Central memory CD8-positive, alpha-beta T cell (primary cell): Measurements from ENCODE around the gene TNRC18.
"Not testable (repeated sequence)": the region's sequence is repeated elsewhere in the genome, so short reads cannot be mapped to it uniquely, and the experiment has no call there.

Experiments used
- ATAC-seq: fragments of 150-1000 bp; cut with Tn5 transposase; replicated peaks from 2 replicates; pipeline ENCODE4 v1.10.0; 2022; ENCODE audit warnings: mild to moderate bottlenecking, moderate FRiP score, moderate number of reproducible peaks; ENCODE audit not compliant: poor library complexity, severe bottlenecking; ENCODE audit errors: extremely low read depth
- DNase-seq, 2 donors: peaks; one replicate each; pipeline ENCODE4 v3.0.0; 2021; ENCODE audit warnings: low spot score in 2 of 2
- H3K27ac Mint-ChIP-seq: one replicate; pipeline ENCODE4 v1.8.0; 2022; ENCODE audit warnings: low read depth, mild to moderate bottlenecking, moderate library complexity, mixed read lengths
- H3K27me3 Mint-ChIP-seq: one replicate; pipeline ENCODE4 v1.8.0; 2022; ENCODE audit warnings: mixed read lengths
- H3K36me3 Mint-ChIP-seq: one replicate; pipeline ENCODE4 v1.8.0; 2022; ENCODE audit warnings: mild to moderate bottlenecking, moderate library complexity, mixed read lengths; ENCODE audit not compliant: insufficient read depth
- H3K4me1 Mint-ChIP-seq: one replicate; pipeline ENCODE4 v1.8.0; 2022; ENCODE audit warnings: mixed read lengths
- H3K4me3 Mint-ChIP-seq: one replicate; pipeline ENCODE4 v1.8.0; 2022; ENCODE audit warnings: mild to moderate bottlenecking, moderate library complexity, mixed read lengths
- H3K9me3 Mint-ChIP-seq: one replicate; pipeline ENCODE4 v1.8.0; 2022; ENCODE audit warnings: mixed read lengths

TNRC18 gene

DNA sequence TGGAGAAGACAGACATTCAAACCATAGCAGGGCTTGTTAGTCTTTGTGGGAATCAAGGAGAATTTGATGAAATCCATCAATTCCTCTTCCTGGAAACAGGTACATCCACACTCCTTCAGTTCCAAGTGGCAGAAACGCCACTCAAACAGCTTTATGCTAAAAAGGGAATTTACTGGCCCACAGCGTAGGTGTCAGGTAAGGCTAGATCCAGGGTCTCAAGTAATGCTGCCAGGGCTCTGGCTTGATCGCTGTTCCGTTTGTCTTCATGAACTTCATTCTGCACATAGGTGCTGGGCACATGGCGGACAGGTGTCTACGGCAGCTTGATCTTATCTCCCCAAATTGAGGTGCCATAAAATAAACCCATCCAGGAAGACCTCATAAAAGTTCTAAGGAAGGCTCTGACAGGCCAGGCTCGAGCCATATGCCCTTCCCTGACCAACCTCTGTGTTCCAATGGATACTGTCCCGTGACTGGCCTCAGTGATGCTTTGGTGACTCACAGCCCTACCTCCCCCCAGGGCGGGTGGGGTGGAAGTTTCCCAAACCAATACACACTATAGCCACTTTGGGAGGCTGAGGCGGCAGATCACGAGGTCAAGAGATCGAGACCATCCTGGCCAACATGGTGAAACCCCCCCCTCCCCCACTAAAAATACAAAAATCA is 153.5 kb downstream of the TNRC18 start:
- not testable (repeated sequence) for H3K4me1 Mint-ChIP-seq, H3K4me3 Mint-ChIP-seq, H3K9me3 Mint-ChIP-seq, H3K36me3 Mint-ChIP-seq, ATAC-seq, H3K27ac Mint-ChIP-seq, DNase-seq
- peaks cover 40% of the 10 kb centered on the region for H3K27me3 Mint-ChIP-seq

DNA sequence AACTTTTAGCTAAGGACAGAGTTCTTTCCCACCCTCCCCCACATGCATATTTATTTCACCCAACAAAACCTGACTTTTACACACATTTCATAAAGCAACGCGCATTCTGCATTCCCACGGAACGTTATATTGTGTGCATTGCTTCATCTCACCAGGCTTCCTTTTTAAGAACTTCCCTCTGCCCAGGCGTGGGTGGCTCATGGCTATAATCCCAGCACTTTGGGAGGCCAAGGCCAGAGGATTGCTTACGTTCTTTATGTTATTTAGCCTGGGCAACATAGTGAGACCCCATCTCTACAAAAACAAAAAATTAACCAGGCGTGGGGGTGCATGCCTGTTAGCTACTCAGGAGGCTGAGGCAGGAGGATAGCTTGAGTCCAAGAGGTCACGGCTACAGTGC is 155.8 kb downstream of the TNRC18 start:
- not testable (repeated sequence) for H3K4me3 Mint-ChIP-seq, DNase-seq, H3K27ac Mint-ChIP-seq, H3K4me1 Mint-ChIP-seq, H3K36me3 Mint-ChIP-seq, H3K9me3 Mint-ChIP-seq, ATAC-seq
- peaks cover 31% of the 10 kb centered on the region for H3K27me3 Mint-ChIP-seq

- Mint-ChIP-seq H3K27me3 (peaks cover 24% of the 10 kb centered on the region), H3K4me1 (no peaks in the 10 kb centered on the region), H3K9me3 (no peaks in the 10 kb centered on the region), H3K27ac (no peak overlapping the region), H3K36me3 (no peaks in the 10 kb centered on the region), H3K4me3 (no peak overlapping the region)
- ATAC-seq (no peak), DNase-seq (no peak)
Measured at GRCh38 chr7:5266191-5267028, 157.2 kb downstream of the TNRC18 start.

GRCh38 chr7:5265320-5266190 is 158.1 kb downstream of the TNRC18 start:
- Mint-ChIP-seq H3K27ac (no peak overlapping the region), H3K4me3 (no peak overlapping the region), H3K27me3 (peaks cover 19% of the 10 kb centered on the region), H3K9me3 (no peaks in the 10 kb centered on the region), H3K36me3 (no peaks in the 10 kb centered on the region), H3K4me1 (no peaks in the 10 kb centered on the region)
- DNase-seq (no peak), ATAC-seq (no peak)

DNA sequence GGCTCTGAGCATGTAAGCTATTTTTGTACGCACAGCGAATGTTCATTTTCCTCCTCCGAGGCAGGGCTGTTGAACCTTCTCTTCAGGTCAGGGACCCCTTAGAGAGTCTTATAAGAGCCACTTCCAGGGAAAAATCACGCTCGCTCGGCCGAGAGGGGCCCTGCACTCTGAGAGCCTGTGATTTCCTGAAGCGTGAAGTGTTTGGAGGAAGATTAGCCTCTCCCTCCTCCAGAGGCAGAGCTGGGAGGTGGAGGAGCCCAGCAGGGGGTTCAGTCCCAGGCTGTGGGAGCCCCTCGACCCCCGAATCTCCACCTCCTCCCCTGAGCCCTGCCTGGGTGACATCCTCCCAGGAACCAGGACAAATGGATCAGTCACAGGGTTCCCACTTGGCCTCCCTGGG is 160.6 kb downstream of the TNRC18 start:
- not testable (repeated sequence) for H3K27me3 Mint-ChIP-seq

GRCh38 chr7:5260530-5261068 is 163.0 kb downstream of the TNRC18 start:
- H3K4me3 Mint-ChIP-seq: not testable (repeated sequence)

More for the DNA sequence above, 160.6 kb downstream of the TNRC18 start:
- not testable (repeated sequence) for H3K4me1 Mint-ChIP-seq, H3K4me3 Mint-ChIP-seq, H3K36me3 Mint-ChIP-seq, ATAC-seq, H3K9me3 Mint-ChIP-seq, H3K27ac Mint-ChIP-seq, DNase-seq

More at GRCh38 chr7:5260530-5261068, 163.0 kb downstream of the TNRC18 start:
- not testable (repeated sequence) for H3K36me3 Mint-ChIP-seq, DNase-seq, ATAC-seq, H3K4me1 Mint-ChIP-seq, H3K9me3 Mint-ChIP-seq, H3K27me3 Mint-ChIP-seq, H3K27ac Mint-ChIP-seq
